KBM-7 (cell line): Measurements from ENCODE around the gene ITPR3.
"Not testable (repeated sequence)": the region's sequence is repeated elsewhere in the genome, so short reads cannot be mapped to it uniquely, and the experiment has no call there.

Experiments used
- DNase-seq: peaks from one replicate; pipeline ENCODE4 v3.0.0-alpha.2; 2015
- in situ Hi-C: fragments of 300-500 bp; cut with MboI; formaldehyde crosslinking; loops from 2 replicates; pipeline ENCODE4 v1.14.3; 2020; ENCODE audit warnings: low sequenced_read_pairs, low pct_unique_long_range_greater_than_20kb, mixed read lengths

The ITPR3 gene

GRCh38 chr6:33589731-33590530 is 31.2 kb upstream of the ITPR3 start:
- in situ Hi-C loops = no loop called here
- peak; percentile 45 for DNase-seq

- DNase-seq = no peak
- in situ Hi-C loops = no loop called here
These were observed 30.5 kb upstream of the ITPR3 start for GRCh38 chr6:33590531-33591198.

- in situ Hi-C loops = no loop called here
These were observed 29.6 kb upstream of the ITPR3 start for GRCh38 chr6:33591424-33592032.

GRCh38 chr6:33592280-33592594 is 28.9 kb upstream of the ITPR3 start:
- in situ Hi-C loops = no loop called here
- no peak for DNase-seq

More at GRCh38 chr6:33591424-33592032, 29.6 kb upstream of the ITPR3 start:
- no peak for DNase-seq

- DNase-seq = peak; percentile 16
- in situ Hi-C loops = no loop called here
These were observed 28.3 kb upstream of the ITPR3 start for GRCh38 chr6:33592595-33593413.

- no peak for DNase-seq
These were observed 27.8 kb upstream of the ITPR3 start for GRCh38 chr6:33593414-33593727.

GRCh38 chr6:33595001-33595846 is 25.9 kb upstream of the ITPR3 start:
- in situ Hi-C loops = no loop called here

More at GRCh38 chr6:33593414-33593727, 27.8 kb upstream of the ITPR3 start:
- in situ Hi-C loops = no loop called here

GRCh38 chr6:33596894-33597293 is 24.2 kb upstream of the ITPR3 start:
- in situ Hi-C loops, DNase-seq: not testable (repeated sequence)

More at GRCh38 chr6:33595001-33595846, 25.9 kb upstream of the ITPR3 start:
- no peak for DNase-seq

GRCh38 chr6:33597551-33598322 is 23.4 kb upstream of the ITPR3 start:
- in situ Hi-C loops = no loop called here
- no peak for DNase-seq

- no peak for DNase-seq
- in situ Hi-C loops = no loop called here
These were observed 21.6 kb upstream of the ITPR3 start for GRCh38 chr6:33599413-33599938.

GRCh38 chr6:33600761-33601160 is 20.4 kb upstream of the ITPR3 start:
- no peak for DNase-seq
- in situ Hi-C loops = no loop called here

GRCh38 chr6:33602180-33602579 is 18.9 kb upstream of the ITPR3 start:
- no peak for DNase-seq
- in situ Hi-C loops = no loop called here

- in situ Hi-C loops = no loop called here
- peak; percentile 51 for DNase-seq
These were observed 15.9 kb upstream of the ITPR3 start for GRCh38 chr6:33604941-33605854.

GRCh38 chr6:33606642-33607041 is 14.5 kb upstream of the ITPR3 start:
- no peak for DNase-seq
- in situ Hi-C loops = no loop called here

GRCh38 chr6:33607126-33607783 is 13.9 kb upstream of the ITPR3 start:
- in situ Hi-C loops = no loop called here
- DNase-seq = no peak

- in situ Hi-C loops = no loop called here
- no peak for DNase-seq
These were observed 13.3 kb upstream of the ITPR3 start for GRCh38 chr6:33607784-33608161.
